NOMO-1 treated with DMSO at 0.1 percent for 48 hours (cell line): ENCODE data around the gene NCAPH2.
A peak's percentile ranks its signal among the peaks of the same experiment; 100 is the strongest.

Experiments
- DNase-seq: peaks from one replicate; lab custom pipeline; 2025; ENCODE audit not compliant: unreplicated experiment; lab: John Stamatoyannopoulos, UW

The NCAPH2 gene

DNA sequence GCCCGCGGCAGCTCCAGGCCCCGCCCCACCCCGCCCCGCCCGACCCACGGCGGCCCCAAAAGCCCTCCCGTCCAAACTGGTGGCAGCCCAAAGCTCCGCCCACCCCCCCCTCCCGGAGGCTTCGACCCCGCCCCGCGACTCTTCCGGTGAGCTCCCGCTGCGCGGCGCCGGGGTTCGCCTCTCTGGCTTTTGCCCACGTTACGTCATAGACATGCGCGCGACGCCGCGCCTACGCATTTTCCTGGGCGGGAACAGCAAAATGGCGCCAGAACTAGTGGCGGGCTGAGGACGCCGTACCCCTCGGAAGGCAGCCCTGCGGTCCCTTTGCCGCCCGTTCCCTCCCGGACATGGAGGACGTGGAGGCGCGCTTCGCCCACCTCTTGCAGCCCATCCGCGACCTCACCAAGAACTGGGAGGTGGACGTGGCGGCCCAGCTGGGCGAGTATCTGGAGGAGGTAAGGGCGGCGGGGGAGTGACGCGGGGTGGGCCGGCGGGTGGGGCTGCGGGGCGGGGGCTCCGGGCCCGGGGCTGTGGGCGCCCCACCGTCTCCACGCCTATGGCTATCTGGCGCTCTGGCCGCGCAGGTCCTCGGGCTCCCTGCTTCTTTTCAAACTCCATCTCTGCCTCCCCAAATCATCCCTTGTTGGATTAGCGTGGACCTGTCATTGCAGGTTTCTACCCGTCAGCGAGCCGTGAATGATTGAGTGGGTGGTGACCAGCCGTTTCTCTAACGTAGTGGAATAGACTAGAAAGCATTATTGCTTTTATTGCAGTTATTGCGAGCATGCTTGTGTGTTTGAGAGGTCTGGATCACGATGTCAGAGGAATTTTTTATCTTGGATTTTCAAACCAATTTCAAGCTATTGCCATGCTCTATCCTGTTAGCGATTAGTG lies at the start of gene NCAPH2:
TSS of gene NCAPH2 (plus strand) at position 234 of the 894 bp plus-strand sequence. CDS start at position 348, 114 bp downstream.
- DNase-seq = peak; percentile 93

DNA sequence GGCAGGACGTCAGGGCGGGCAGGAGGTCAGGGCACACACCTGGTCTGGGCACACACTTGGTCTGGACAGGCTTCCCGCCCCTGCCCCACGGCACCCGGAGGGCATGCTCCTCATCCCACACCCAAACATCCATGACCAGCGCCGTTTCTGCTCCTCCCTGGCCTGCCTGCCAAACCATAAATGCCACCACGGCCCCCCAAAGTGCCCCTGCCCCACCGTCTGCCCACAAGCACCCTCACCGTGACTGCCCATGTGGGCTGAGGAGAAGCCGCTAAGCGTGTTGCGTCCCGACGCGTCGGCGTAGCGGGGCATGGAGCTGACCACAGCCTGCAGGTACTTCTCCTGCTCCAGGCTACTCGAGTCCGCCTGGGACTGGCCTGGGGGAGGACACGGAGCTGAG lies 49.0 kb upstream of the NCAPH2 start:
- DNase-seq = no peak

DNA sequence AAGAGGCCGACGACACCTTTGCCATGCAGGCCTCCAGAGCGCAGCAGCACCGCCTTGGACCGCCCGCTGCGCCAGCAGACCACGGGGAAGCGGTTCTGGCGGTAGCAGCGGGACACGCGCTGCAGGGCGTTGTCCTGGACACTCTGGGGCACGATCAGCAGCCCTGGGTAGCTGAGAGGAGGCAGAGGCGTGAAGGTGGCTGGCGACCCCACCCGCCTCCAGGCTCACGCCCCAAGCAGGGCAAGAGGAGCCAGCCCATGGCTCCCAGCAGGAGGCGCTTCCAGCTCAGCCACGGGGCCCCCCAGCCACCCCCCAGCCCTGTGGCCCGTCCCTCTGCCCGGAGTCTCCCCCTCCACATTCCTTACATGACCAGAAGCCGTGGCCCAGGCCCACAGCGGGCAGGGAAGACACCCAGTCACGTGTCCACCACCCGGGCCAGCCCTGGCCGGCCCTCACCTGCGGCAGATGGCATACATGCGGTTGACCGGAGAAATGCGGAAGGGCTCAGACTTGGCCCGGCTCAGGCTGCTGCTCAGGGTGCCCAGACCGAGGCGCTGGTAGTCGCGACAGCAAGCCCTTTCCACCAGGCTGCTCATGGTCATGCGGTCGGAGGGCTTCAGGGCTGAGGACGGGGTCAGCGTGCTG lies 48.4 kb upstream of the NCAPH2 start:
- DNase-seq = no peak

DNA sequence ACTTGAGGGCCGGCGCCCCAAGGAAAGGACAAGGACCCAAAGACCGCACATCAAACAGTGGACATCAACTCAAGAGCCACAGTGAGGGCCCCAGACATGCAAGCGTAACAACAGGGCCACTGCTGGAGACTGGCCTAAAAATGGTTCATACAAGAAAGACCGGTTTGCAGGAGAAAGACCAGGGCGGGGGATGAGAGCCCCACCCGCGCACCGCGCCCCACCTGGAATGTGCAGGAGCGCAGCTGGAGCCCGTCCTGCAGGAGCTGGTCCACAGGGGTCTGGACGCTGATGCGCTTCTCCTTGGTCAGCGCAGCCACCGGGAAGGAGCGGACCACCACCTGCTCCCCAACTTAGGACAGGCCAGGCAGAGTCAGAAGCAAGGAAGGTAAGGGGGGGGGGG lies 47.1 kb upstream of the NCAPH2 start:
- DNase-seq = no peak

DNA sequence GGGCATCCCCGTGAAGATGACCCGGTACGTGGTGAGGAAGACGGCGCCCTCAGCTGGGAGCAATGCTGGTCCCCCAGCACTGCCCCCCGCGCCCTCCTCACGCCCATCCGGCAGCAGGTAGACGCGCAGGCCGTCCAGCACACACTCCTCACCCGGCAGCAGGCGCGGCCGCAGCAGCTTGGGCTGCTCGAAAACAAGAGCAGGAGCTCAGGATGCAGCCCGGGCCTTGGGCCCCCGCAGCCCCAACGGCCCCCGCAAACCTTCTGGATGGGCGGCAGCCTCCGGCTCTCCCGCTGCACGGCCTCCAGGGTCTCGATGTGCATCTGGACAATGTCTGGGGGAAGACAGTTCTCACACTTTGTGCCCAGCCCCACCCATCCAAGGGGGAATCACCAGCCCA lies 46.5 kb upstream of the NCAPH2 start:
- DNase-seq = no peak

DNA sequence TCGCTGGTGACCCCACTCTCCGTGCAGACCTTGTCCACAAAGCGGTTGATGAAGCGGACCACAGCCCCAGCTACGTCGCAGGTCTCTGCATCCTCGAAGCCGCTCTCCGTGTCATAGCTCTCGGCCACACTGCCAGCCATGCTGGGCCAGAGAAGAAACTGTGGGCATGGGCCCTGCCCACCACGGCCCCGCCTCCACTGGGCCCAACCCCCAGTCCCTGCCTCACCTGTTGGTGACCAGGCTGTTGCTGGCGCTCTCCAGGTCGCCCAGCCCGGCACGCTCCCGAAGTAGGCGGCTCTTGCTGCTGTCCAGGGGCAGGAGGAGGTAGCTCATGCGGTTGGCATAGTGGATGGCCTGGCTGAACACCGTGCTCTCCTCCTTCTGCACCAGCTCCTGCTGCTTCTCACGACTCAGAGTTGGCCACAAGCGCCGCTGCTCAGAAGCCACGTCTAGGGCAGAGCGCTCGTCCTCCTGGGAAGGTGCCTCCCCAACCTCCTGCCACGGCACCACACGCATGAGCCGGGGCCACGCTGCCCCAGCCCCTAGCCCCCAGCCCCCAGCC lies 46.0 kb upstream of the NCAPH2 start:
- no peak for DNase-seq

DNA sequence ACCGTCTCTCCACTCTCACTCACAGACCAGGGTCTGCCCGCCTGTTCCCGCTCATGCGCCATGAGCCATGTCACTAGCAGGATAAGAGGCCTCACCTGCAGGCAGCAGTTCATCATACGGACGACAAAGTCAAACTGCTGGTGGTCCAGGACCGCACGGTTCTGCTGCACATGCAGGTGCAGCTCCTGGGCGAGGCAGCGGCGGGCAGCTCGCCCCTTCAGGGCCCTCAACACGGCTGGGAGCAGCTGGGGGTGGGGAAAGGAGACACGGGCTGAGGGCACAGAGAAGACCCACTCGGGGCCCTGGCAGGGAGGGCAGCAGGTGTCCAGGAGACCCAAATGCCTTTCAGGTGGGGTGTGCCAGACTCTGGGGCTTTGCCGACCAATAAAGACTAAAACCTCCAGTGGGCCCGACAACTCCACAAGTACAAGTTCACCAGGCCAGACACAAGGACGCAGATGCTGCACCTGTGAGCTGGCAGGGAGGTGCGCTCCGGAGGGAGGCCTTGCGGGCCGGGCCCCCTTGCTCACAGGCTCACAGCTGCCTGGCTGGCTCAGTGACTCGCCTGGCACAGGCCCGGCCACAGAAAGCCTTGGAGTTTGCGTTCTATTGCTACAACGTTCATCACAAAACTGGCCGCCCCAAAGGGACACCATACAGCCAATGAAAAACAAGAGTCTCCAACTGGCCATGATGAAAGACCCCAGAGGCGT lies 44.7 kb upstream of the NCAPH2 start:
- DNase-seq = no peak

DNA sequence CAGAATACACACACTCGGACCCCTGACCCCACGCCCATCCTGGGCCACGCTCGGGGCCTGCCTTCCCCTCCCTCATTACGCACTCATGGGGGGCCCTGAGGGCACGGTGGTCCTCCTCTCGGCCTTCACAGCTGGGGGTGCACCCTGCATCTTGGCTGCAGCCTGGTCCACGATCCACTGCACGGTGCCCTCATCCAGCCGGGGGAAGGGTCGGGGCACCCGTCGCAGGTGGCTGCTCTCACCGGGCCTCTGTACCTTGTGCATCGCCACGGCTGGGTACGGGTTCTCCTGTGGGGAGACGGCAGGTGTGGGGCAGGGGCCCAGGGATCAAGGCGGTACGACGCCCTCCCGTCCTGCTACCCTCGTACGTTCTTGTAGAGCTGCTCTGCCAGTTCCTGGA lies 43.6 kb upstream of the NCAPH2 start:
- no peak for DNase-seq

DNA sequence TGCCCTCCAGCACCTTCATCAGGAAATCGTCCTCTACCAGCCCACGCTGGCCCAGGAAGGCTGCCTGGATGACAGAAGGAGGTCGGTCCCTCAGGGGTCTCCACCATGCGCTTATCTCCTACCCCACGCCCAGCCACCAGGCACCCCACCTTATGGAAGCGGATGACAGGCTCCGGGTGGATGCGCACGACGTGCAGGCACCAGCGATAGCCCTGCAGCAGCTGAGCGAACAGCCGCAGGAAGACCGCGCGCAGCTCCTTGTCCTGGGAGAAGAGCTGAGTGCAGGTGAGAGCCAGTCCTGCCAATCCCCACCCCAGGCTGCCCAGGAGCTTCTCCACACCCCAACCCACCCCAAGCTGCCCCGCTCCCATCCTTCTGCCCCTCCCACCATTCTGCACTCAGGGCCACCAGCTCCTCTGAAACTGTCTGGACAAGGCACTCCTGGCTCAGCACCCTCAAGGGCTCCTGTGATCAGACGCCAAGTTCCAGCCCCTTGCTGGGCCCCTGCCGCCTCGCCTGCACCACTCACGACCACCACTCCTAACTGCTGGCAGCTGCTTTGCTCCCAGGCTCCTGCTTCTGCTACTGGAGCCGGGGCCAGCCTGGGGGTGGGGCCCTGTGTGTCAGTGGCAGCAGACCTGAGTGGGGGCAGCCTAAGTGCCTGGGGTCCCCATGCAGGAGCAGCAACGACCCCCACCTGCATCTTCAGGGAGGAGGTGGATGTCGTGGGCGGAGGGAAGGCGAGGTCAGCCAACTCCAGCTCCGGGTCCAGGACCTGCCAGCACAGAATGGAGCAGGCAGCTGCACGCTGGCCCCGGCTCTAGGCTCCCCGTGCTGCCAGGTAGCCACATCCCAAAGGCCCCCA lies 42.7 kb upstream of the NCAPH2 start:
- DNase-seq = no peak

DNA sequence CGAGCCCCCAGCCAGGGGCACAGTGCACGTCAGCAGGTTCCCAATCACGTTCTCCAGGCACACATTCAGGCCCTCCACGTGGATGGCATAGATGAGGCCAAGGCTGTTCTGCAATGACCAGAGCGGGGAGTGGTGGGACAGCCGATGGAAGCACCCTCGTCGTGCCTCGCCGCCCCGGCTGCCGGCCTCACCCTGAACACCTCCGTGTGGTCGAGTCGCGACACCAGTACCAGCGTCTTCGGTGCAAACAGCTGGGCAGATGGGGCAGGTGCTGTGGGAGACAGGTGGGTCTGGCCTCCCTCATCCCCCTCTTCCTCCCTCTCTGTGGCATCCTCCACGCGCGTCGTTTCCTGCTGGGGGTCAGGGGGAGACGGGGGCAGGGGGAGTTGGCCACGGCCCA lies 40.7 kb upstream of the NCAPH2 start:
- DNase-seq = no peak

DNA sequence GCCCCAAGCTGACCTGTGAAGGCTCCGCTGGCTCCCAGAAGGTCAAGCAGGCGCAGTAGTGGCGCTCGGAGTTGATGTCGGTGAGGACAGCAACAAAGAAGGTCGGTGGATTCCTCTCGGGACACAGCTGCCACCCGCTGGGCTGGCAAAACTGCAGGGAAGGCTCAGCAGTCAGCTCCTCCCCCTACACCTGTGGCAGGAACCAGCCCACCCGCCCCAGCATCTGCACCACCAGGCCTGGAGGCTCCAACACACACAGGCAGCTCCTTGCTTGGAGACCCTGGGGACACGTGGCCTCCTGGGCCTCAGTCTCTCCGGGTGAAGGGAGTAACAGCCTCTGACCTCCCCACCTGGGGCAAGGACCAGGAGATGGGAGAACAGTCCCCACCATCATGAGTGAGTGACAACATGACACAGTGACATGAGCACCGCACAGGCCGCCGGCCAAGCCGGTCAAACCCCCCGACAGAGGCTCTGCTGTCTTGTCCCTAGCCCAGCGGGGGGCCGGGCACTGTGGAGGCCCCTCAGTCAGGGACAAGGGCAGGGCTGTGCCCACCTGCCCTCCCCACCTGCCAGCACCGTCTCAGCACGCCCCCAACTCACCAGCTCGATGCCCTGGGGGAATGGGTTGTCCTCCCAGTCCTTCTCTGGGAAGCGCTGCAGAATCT lies 40.1 kb upstream of the NCAPH2 start:
- no peak for DNase-seq

DNA sequence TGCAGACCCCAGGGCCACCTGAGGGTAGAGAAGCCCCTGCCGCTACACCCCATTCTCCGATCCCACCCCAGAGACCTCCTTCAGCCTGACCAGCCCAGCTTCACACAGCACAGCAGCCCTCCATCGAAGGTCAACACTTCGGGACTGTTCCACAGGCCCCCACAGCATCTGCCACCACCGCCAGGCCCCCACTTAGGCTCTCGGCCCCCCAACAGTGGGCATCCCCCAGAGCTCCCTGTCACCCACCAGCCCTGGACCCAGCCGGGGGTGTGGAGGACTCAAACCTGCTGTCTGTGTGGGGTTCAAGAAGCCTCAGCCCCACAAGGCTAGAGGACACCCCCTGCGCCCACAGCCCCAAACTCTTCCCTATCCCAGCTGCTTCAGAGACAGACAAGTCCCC lies 39.4 kb upstream of the NCAPH2 start:
- DNase-seq = no peak

DNA sequence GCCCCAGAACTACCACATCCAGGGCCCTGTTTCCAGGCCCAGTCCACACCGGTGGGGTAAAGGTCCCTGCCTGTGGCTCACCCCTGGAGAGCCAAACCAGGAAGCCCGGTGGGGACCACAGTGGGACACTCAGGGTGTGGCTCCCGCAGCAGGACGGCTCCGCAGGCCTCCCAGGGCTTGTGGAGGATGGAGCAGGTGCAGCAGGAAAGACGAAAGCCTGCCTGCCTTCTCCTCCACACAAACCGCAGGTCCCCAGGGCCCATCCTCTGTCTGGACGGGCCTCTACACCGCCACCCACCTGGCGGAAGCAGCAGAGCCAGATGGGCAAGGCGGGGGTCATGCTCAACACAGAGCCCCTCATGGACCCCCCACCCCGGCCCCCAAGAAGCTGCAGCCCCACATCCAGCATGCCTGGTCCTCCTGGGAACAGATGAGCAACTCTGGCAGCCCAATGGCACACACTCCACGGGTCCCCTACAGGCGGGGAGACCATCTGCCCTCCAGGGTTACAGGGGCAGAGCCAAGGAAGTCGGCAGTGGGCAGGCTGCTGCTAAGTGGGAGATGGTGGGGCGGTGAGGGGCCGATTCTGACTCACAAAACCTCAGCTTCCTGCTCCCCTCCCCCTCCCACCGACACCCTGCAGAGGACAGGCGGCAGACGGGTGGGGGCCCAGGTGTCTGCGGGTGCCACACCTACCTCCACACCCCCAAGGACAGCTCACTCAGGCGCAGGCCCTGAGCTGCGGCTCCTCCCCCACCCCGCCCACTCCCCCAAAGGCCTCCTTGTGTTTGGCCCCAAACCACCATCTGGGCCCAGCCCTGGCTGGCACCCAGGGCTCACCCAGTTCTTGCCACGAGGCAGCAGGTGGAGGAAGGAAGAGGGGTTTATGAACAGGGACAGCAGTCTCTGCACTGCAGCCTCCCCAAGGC lies 38.4 kb upstream of the NCAPH2 start:
- peak; percentile 81 for DNase-seq

DNA sequence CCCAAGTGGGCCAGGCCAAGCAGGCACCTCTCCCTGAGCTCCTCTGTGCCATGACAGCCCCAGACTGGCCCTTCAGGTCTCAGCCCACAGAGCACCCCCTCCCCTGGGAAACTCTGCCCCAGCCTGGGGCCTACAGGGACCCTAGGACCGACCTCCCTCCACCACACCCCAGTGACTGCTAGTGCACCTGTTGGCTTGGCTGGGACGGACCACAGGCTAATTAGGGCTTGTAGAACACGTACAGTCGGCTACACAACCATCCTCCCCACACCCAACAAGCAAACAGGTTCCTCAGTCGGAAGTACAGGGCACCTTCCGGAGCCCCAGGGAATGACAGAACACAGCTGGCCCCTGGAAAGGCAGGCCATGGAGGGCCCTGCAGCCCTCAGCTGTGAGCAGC lies 37.5 kb upstream of the NCAPH2 start:
- no peak for DNase-seq

DNA sequence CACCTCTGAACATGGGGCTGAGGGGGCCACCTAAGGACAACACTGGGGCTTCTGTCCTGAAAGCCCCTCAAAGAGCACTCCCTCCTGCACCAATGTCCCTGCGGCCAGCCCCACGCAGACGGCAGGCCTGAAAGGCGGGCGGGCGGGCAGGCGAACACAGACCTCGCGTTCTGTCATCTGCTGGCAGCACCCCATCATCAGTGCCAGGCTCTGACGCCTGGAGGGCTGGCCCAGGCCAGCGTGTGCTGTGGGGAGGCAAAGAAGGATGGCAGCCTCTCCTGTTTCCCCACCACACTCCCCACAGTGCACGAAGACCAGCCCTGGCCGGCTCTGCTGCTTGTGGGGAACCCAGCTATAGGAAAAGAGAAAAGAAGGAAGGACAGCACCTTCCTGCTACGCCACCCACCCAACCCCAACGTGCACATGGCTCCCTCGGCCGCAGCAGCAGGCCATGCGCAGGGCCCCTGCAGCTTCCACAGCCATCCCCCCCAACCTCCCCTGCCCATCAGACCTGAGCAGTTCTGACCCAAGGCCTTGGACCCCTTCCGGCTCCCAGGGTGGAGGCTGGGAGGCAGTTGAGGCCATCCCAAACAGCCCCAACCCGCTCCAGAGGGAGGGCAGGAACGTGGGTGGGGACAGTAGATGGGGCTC lies 36.7 kb upstream of the NCAPH2 start:
- DNase-seq = no peak

DNA sequence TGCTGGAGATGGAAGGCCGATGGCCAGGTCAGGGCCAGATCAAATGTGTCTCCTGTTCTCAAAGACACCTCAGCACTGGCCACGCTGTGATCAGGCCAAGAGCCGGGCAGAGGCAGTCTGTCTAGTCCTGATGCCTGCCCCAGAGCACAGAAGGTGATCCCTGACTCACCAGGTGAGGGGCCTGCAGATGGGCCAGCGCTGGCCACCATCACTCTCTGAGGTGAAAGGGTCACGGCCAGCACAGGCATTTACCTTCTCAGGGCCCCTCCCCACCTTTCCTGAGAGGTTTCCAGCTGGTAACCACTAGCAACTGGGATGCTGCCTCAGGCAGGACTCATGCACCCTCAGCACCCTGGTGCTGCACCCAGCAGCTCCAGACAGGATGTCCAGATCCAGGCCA lies 36.1 kb upstream of the NCAPH2 start:
- no peak for DNase-seq

DNA sequence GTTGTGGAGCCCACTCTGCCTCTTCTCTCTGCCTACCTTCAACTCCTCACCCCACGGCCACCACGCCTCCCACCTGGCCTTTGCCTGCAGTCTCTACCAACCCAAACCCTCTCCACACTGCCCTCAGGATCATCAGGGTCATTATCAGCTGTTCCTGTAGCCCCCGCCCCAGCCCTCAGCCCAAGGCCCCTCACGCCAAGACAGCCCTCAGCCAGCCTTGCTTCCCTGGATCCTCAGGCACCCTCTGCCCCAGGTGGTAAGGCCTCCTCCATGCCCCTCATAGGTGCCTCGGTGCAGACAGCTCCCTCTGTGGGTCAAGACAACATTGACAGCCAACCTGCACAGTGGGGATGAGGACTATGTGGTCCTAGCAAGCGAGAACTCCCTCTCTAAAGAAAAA lies 34.9 kb upstream of the NCAPH2 start:
- no peak for DNase-seq

DNA sequence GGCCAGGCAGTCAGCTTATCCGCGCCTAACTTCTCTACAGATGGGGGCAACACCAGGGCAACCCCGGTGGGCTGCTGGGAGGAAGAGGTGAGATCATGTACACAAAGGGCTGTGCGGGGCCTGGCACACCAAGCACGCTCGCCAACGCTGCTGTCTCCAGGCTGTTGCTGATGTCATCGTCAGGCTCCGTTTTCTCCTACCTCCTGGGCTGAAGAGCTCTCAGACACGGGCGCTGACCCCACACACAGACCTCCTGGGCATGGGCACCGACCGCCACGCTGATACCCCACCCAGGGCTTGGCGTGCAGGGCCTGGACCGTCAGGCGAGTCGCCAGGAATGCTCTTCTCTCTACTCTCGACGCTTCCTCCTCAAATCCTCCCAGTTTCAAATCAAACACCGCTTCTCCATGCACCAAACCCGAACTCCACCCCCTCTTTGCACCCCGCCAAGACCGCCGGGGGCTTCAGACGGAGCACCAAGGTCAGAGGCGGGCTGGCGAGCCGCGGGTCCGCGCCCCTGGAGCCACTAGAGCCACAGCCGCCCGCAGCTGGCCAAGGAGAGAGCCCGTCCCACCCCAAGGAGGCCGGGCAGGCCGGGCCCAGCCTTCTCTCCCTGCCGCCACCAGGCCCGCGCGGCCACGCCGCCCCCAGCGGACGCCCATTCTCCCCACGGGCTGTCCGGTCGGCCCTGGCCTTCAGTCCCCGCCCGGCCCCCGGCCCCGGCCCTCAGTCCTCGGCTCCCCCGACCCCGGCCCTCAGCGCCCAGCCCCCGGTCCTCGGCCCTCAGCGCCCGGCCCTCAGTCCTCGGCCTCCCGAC lies 34.0 kb upstream of the NCAPH2 start:
- DNase-seq = peak; percentile 21
